Neural progenitor cell (in vitro differentiated cells): Measurements from ENCODE around the gene SEMA4D. TPM values are rescaled to one million over a fixed set of nuclear protein-coding genes. Genes with fewer than 3 reads are reported as not detected.

Experiments used
- DNase-seq: peaks from one replicate; pipeline ENCODE4 v3.0.0-alpha.2; 2016; ENCODE audit warnings: low spot score
- H2AFZ ChIP-seq: fragments of 200-600 bp; sonication (generic); replicated peaks from 2 replicates; pipeline ENCODE4 v1.6.1; 2016; ENCODE audit warnings: antibody characterized with exemption
- H3F3A ChIP-seq: fragments of 200-600 bp; sonication (generic); 2 replicates; pipeline ENCODE4 v1.6.1; 2016; ENCODE audit warnings: antibody characterized with exemption, low read depth
- H3K27ac ChIP-seq: fragments of 200-600 bp; sonication (generic); 2 replicates; pipeline ENCODE4 v1.5.1; 2016; ENCODE audit warnings: mild to moderate bottlenecking
- H3K27me3 ChIP-seq: fragments of 200-600 bp; sonication (generic); 2 replicates; pipeline ENCODE4 v1.6.1; 2016; ENCODE audit warnings: mild to moderate bottlenecking, moderate library complexity
- H3K36me3 ChIP-seq: fragments of 200-600 bp; sonication (generic); 2 replicates; pipeline ENCODE4 v1.5.1; 2016
- H3K4me1 ChIP-seq: fragments of 200-600 bp; sonication (generic); 2 replicates; pipeline ENCODE4 v1.6.1; 2016; ENCODE audit warnings: mixed run types
- H3K4me2 ChIP-seq: fragments of 200-600 bp; sonication (generic); 2 replicates; pipeline ENCODE4 v1.6.1; 2016
- H3K4me3 ChIP-seq: fragments of 200-600 bp; sonication (generic); 2 replicates; pipeline ENCODE4 v1.5.1; 2016
- H3K79me2 ChIP-seq: fragments of 200-600 bp; sonication (generic); 2 replicates; pipeline ENCODE4 v1.6.1; 2016; ENCODE audit warnings: low read depth
- H3K9ac ChIP-seq: fragments of 200-600 bp; sonication (generic); 2 replicates; pipeline ENCODE4 v1.6.1; 2016
- H3K9me3 ChIP-seq: fragments of 200-600 bp; sonication (generic); 2 replicates; pipeline ENCODE4 v1.5.1; 2016; ENCODE audit warnings: low read depth
- H4K20me1 ChIP-seq: fragments of 200-600 bp; sonication (generic); 2 replicates; pipeline ENCODE4 v1.6.1; 2016; ENCODE audit warnings: low read depth
- H3K27ac Mint-ChIP-seq: 3 replicates; pipeline ENCODE4 v1.8.0; 2021; ENCODE audit warnings: mixed read lengths
- H3K27me3 Mint-ChIP-seq: 2 replicates; pipeline ENCODE4 v1.8.0; 2022; ENCODE audit warnings: low read depth, mild to moderate bottlenecking, inconsistent platforms, moderate library complexity, mixed read lengths; ENCODE audit not compliant: insufficient read depth
- H3K36me3 Mint-ChIP-seq: 3 replicates; pipeline ENCODE4 v1.8.0; 2021; ENCODE audit warnings: mixed read lengths
- H3K4me1 Mint-ChIP-seq: 3 replicates; pipeline ENCODE4 v1.8.0; 2021; ENCODE audit warnings: mixed read lengths
- H3K4me3 Mint-ChIP-seq: 3 replicates; pipeline ENCODE4 v1.8.0; 2021; ENCODE audit warnings: mild to moderate bottlenecking, moderate library complexity, mixed read lengths
- H3K9me3 Mint-ChIP-seq: 3 replicates; pipeline ENCODE4 v1.8.0; 2020; ENCODE audit warnings: mixed read lengths
- EZH2 ChIP-seq: fragments of 200-600 bp; sonication (generic); IDR thresholded peaks from 2 replicates; pipeline ENCODE4 v1.6.1; 2017; ENCODE audit warnings: antibody characterized with exemption, mild to moderate bottlenecking, moderate library complexity
- EZH2phosphoT487 ChIP-seq: fragments of 200-600 bp; sonication (generic); IDR thresholded peaks from 2 replicates; pipeline ENCODE4 v1.6.1; 2017; ENCODE audit warnings: antibody characterized with exemption
- total RNA-seq: library from RNA; depleted of rRNA; stranded (reverse); fragments of >200 nt; gene quantifications from 2 replicates; pipeline ENCODE4 v1.2.3, GENCODE V29; 2015; ENCODE audit warnings: low replicate concordance
- TF ChIP-seq, protein P1 (sequence below): fragments of 200-600 bp; sonication (generic); IDR thresholded peaks from 2 replicates; pipeline ENCODE4 v1.5.1; 2017; ENCODE audit warnings: antibody characterized with exemption, mild to moderate bottlenecking

Gene SEMA4D
- total RNA-seq, 1 donor from 2014 or later, result 19.1 TPM

DNA sequence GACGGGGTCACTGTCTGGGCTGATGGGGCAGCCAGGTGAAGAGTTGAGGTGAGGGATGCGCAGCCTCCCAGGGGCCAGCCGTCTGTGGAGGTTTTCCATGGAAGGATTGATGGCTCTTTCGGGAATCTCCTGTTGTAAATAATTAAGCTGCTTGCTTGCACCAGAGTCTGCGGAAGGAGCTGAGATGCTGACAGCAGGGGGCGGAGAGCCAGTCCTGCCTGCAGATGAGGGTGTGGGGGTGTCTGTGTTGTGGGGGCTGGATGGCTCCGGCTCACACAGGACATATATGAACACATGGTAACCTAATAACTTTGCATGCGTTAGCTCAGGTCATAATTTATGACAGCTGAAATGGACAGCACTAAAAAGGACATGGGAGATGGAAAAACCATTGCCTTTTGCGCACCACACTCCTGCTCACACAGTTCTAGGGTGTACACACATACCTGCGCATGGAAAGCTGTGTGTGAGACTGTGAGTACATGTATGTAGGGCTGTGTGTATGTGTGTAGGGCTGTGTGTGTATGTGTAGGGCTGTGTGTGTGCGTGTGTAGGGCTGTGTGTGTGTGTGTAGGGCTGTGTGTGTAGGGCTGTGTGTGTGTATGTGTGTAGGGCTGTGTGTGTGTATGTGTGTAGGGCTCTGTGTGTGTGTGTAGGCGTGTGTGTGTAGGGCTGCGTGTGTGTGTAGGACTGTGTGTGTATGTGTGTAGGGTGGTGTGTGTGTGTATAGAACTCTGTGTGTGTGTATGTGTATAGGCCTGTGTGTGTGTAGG lies 36.8 kb upstream of the SEMA4D start:
- H4K20me1 ChIP-seq, result no peaks in the 10 kb centered on the region
- peak overlapping the region; percentile 18 for H3K27ac Mint-ChIP-seq
- H3K9me3 Mint-ChIP-seq, result peaks cover 7% of the 10 kb centered on the region
- H3K4me3 ChIP-seq, result no peak overlapping the region
- no peaks in the 10 kb centered on the region for H3K36me3 Mint-ChIP-seq
- no peak overlapping the region for H3K4me2 ChIP-seq
- no peaks in the 10 kb centered on the region for H3F3A ChIP-seq
- H3K36me3 ChIP-seq, result no peaks in the 10 kb centered on the region
- H3K4me1 Mint-ChIP-seq, result peaks cover 12% of the 10 kb centered on the region
- no peak overlapping the region for H3K27ac ChIP-seq
- H3K79me2 ChIP-seq, result no peaks in the 10 kb centered on the region
- H3K9ac ChIP-seq, result no peak overlapping the region
- H2AFZ ChIP-seq, result no peak overlapping the region
- no peaks in the 10 kb centered on the region for H3K27me3 ChIP-seq
- no peaks in the 10 kb centered on the region for H3K4me1 ChIP-seq
- no peaks in the 10 kb centered on the region for H3K9me3 ChIP-seq
- H3K4me3 Mint-ChIP-seq, result no peak overlapping the region
- TF ChIP-seq, protein P1, sequence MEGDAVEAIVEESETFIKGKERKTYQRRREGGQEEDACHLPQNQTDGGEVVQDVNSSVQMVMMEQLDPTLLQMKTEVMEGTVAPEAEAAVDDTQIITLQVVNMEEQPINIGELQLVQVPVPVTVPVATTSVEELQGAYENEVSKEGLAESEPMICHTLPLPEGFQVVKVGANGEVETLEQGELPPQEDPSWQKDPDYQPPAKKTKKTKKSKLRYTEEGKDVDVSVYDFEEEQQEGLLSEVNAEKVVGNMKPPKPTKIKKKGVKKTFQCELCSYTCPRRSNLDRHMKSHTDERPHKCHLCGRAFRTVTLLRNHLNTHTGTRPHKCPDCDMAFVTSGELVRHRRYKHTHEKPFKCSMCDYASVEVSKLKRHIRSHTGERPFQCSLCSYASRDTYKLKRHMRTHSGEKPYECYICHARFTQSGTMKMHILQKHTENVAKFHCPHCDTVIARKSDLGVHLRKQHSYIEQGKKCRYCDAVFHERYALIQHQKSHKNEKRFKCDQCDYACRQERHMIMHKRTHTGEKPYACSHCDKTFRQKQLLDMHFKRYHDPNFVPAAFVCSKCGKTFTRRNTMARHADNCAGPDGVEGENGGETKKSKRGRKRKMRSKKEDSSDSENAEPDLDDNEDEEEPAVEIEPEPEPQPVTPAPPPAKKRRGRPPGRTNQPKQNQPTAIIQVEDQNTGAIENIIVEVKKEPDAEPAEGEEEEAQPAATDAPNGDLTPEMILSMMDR, result no peak
- TF ChIP-seq EZH2 (no peak), EZH2phosphoT487 (no peak)
- DNase-seq, result no peak
- H3K27me3 Mint-ChIP-seq, result peaks cover 5% of the 10 kb centered on the region

- Histone ChIP-seq H3K9ac (no peak overlapping the region), H3K4me3 (no peak overlapping the region), H3K36me3 (no peaks in the 10 kb centered on the region), H3K9me3 (no peaks in the 10 kb centered on the region), H3K4me2 (no peak overlapping the region), H3K79me2 (no peaks in the 10 kb centered on the region), H3F3A (no peaks in the 10 kb centered on the region), H3K4me1 (no peaks in the 10 kb centered on the region), H3K27ac (no peak overlapping the region), H2AFZ (no peak overlapping the region), H4K20me1 (no peaks in the 10 kb centered on the region), H3K27me3 (no peaks in the 10 kb centered on the region)
- H3K27me3 Mint-ChIP-seq, result peaks cover 5% of the 10 kb centered on the region
- no peak overlapping the region for H3K27ac Mint-ChIP-seq
- TF ChIP-seq, protein P1, result no peak
- no peak for TF ChIP-seq EZH2
- no peak for TF ChIP-seq EZH2phosphoT487
- peaks cover 10% of the 10 kb centered on the region for H3K9me3 Mint-ChIP-seq
- peaks cover 12% of the 10 kb centered on the region for H3K4me1 Mint-ChIP-seq
- no peak for DNase-seq
- no peak overlapping the region for H3K4me3 Mint-ChIP-seq
- H3K36me3 Mint-ChIP-seq, result no peaks in the 10 kb centered on the region
Measured at GRCh38 chr9:89533411-89534095, 35.6 kb upstream of the SEMA4D start.

DNA sequence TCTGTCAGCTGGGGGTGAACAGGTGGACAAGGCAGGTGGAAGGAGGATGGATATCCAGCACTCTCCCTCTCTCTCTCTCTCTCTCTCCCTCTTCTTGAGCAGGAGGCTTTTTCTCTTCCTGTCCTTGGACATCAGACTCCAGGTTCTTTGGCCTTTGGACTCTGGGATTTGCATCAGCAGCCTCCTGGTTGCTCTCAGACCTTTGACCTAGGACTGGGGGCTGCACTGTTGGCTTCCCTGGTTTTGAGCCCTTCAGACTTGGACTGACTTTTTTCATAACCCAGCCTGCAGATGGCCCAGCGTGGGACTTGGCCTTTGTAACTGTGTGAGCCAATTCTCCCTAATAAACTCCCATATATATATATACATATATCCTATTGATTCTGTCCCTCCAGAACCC lies 35.0 kb upstream of the SEMA4D start:
- Mint-ChIP-seq H3K27me3 (peaks cover 8% of the 10 kb centered on the region), H3K4me1 (peaks cover 12% of the 10 kb centered on the region), H3K27ac (no peak overlapping the region), H3K36me3 (no peaks in the 10 kb centered on the region), H3K9me3 (peaks cover 13% of the 10 kb centered on the region), H3K4me3 (no peak overlapping the region)
- H3F3A ChIP-seq, result no peaks in the 10 kb centered on the region
- no peak overlapping the region for H3K9ac ChIP-seq
- H3K4me1 ChIP-seq, result no peaks in the 10 kb centered on the region
- H2AFZ ChIP-seq, result no peak overlapping the region
- no peak overlapping the region for H3K27ac ChIP-seq
- H3K27me3 ChIP-seq, result no peaks in the 10 kb centered on the region
- TF ChIP-seq, protein P1, result no peak
- TF ChIP-seq EZH2 (no peak), EZH2phosphoT487 (no peak)
- H3K4me3 ChIP-seq, result no peak overlapping the region
- no peaks in the 10 kb centered on the region for H3K36me3 ChIP-seq
- H3K9me3 ChIP-seq, result no peaks in the 10 kb centered on the region
- DNase-seq, result no peak
- H3K79me2 ChIP-seq, result no peaks in the 10 kb centered on the region
- no peaks in the 10 kb centered on the region for H4K20me1 ChIP-seq
- no peak overlapping the region for H3K4me2 ChIP-seq
